HCT116 (cell line): ENCODE measurements around the gene MAPKAPK3. TPM values are rescaled to one million over a fixed set of nuclear protein-coding genes. Genes with fewer than 3 reads are reported as not detected.

Source experiments
- ATAC-seq: fragments of 200-7000 bp; cut with Tn5 transposase; 2 replicates; pipeline ENCODE4 v1.9.1; 2020; ENCODE audit warnings: mild to moderate bottlenecking, moderate library complexity
- BruUV-seq: library from RNA; stranded (reverse); fragments of 400-500 nt; replicated peaks from 2 replicates; lab custom pipeline; 2021; lab: Mats Ljungman, UMichigan
- CTCF ChIA-PET: fragments of 300-600 bp; sonication (Branson Sonifier 250); formaldehyde crosslinking; loops from one replicate; lab custom pipeline; 2021; ENCODE audit warnings: antibody characterized with exemption; lab: Charles Lee
- POLR2A ChIA-PET: fragments of 300-600, 350-600 bp; sonication (Branson Sonifier 250); formaldehyde crosslinking; loops from one replicate; lab custom pipeline; 2021; ENCODE audit warnings: antibody characterized with exemption; lab: Charles Lee
- RAD21 ChIA-PET, 2 experiments: fragments of 300-600 bp; sonication (Branson Sonifier 250); formaldehyde crosslinking; loops; one replicate each; lab custom pipeline; 2023; ENCODE audit warnings: low total read pairs in 2 of 2; ENCODE audit not compliant: uncharacterized antibody in 2 of 2, unreplicated experiment in 2 of 2, low non-redundant PET in 1 of 2; lab: Charles Lee
- DNase-seq: peaks from one replicate; pipeline ENCODE4 v3.0.0-alpha.2; 2010; ENCODE audit warnings: low read depth, low spot score
- H2AFZ ChIP-seq: fragments of 200-600 bp; shearing (Covaris generic), sonication (generic); 2 replicates; pipeline ENCODE4 v1.6.1; 2017; ENCODE audit warnings: low read depth, mixed run types, mixed read lengths, antibody characterized with exemption, low read length; ENCODE audit not compliant: poor library complexity, severe bottlenecking
- H3K27ac ChIP-seq: 2 replicates; pipeline ENCODE4 v1.5.1; 2012; ENCODE audit warnings: low read depth, low read length
- H3K27me3 ChIP-seq: fragments of 200-600 bp; sonication (generic); 2 replicates; pipeline ENCODE4 v1.6.1; 2016; ENCODE audit warnings: mixed run types, low read length, mixed read lengths; ENCODE audit not compliant: insufficient read depth
- H3K36me3 ChIP-seq, 2 experiments: fragments of 200-500 bp in 1 of 2; fragments of 200-600 bp in 1 of 2; sonication (Bioruptor generic) in 1 of 2; sonication (generic) in 1 of 2; 2 replicates each; pipeline versions ENCODE4 v1.5.1 to v1.6.1; 2014 to 2016; ENCODE audit warnings: low read length in 2 of 2, inconsistent platforms in 1 of 2, mixed read lengths in 1 of 2, mixed run types in 1 of 2; ENCODE audit not compliant: insufficient read depth in 2 of 2, control insufficient read depth in 1 of 2
- H3K4me1 ChIP-seq, 2 experiments: fragments of 200-600 bp in 1 of 2; sonication (generic) in 1 of 2; 2 replicates each; pipeline versions ENCODE4 v1.5.1 to v1.6.1; 2012 to 2017; ENCODE audit warnings: low read length in 2 of 2, inconsistent platforms in 1 of 2, mild to moderate bottlenecking in 1 of 2, mixed read lengths in 1 of 2, mixed run types in 1 of 2, moderate library complexity in 1 of 2; ENCODE audit not compliant: insufficient read depth in 2 of 2, control insufficient read depth in 1 of 2
- H3K4me2 ChIP-seq: fragments of 200-600 bp; sonication (generic); 2 replicates; pipeline ENCODE4 v1.6.1; 2017; ENCODE audit warnings: mixed run types, low read length, mixed read lengths
- H3K4me3 ChIP-seq, 2 experiments: fragments of 200-600 bp in 1 of 2; sonication (generic) in 1 of 2; replicated peaks in 1 of 2; 2 replicates each; pipeline ENCODE4 v1.5.1; 2011 to 2016; ENCODE audit warnings: low read length in 2 of 2, control low read depth in 1 of 2, low read depth in 1 of 2, mild to moderate bottlenecking in 1 of 2, mixed read lengths in 1 of 2, mixed run types in 1 of 2
- H3K79me2 ChIP-seq: fragments of 200-600 bp; sonication (generic); 2 replicates; pipeline ENCODE4 v1.6.1; 2017; ENCODE audit warnings: mild to moderate bottlenecking, mixed run types, low read length, moderate library complexity, mixed read lengths; ENCODE audit not compliant: insufficient read depth
- H3K9ac ChIP-seq: fragments of 200-600 bp; sonication (generic); 2 replicates; pipeline ENCODE4 v1.6.1; 2016; ENCODE audit warnings: low read length, mixed read lengths
- H3K9me2 ChIP-seq: fragments of 200-600 bp; sonication (generic), shearing (Covaris generic); 2 replicates; pipeline ENCODE4 v1.6.1; 2017; ENCODE audit warnings: mixed run types, mild to moderate bottlenecking, moderate library complexity; ENCODE audit not compliant: insufficient read depth
- H3K9me3 ChIP-seq, 2 experiments: fragments of 200-500 bp in 1 of 2; fragments of 200-600 bp in 1 of 2; sonication (Bioruptor generic) in 1 of 2; sonication (generic) in 1 of 2; 2 replicates each; pipeline ENCODE4 v1.6.1; 2014 to 2017; ENCODE audit warnings: low read length in 2 of 2, mixed read lengths in 2 of 2, inconsistent platforms in 1 of 2, low read depth in 1 of 2, mild to moderate bottlenecking in 1 of 2, mixed run types in 1 of 2, moderate library complexity in 1 of 2; ENCODE audit not compliant: control insufficient read depth in 1 of 2, insufficient read depth in 1 of 2
- H4K20me1 ChIP-seq: fragments of 200-600 bp; sonication (generic), shearing (Covaris generic); 2 replicates; pipeline ENCODE4 v1.6.1; 2017; ENCODE audit warnings: mixed run types, mild to moderate bottlenecking, moderate library complexity; ENCODE audit not compliant: insufficient read depth
- POLR2AphosphoS5 ChIP-seq: IDR thresholded peaks from 2 replicates; pipeline ENCODE4 v1.6.1; 2011; ENCODE audit warnings: mild to moderate bottlenecking, low read depth, low read length, moderate library complexity
- SP1 ChIP-seq: IDR thresholded peaks from 2 replicates; pipeline ENCODE4 v1.6.1; 2012; ENCODE audit warnings: low read depth
- intact Hi-C: fragments of 100-400 bp; cut with micrococcal nuclease; formaldehyde crosslinking; loops from 2 replicates; pipeline ENCODE4 v1.10.0; 2022
- total RNA-seq: library from RNA; stranded (reverse); gene quantifications from one replicate; pipeline ENCODE4 v1.2.1, GENCODE V29; 2021; ENCODE audit not compliant: unreplicated experiment
- TF ChIP-seq, protein P1 (sequence below), 3 experiments: fragments of 200-600 bp in 1 of 3; sonication (generic) in 1 of 3; IDR thresholded peaks in 2 of 3; conservative IDR thresholded peaks in 1 of 3; 2 replicates each; pipeline ENCODE4 v1.5.1; 2012 to 2017; ENCODE audit warnings: low read depth in 2 of 3, low read length in 2 of 3, antibody characterized with exemption in 1 of 3, borderline replicate concordance in 1 of 3, control low read depth in 1 of 3, mild to moderate bottlenecking in 1 of 3, mixed read lengths in 1 of 3, mixed run types in 1 of 3, moderate library complexity in 1 of 3; ENCODE audit not compliant: insufficient read depth in 1 of 3

Gene MAPKAPK3
- total RNA-seq, 1 experiment from 2014 or later, result 87.3 TPM

DNA sequence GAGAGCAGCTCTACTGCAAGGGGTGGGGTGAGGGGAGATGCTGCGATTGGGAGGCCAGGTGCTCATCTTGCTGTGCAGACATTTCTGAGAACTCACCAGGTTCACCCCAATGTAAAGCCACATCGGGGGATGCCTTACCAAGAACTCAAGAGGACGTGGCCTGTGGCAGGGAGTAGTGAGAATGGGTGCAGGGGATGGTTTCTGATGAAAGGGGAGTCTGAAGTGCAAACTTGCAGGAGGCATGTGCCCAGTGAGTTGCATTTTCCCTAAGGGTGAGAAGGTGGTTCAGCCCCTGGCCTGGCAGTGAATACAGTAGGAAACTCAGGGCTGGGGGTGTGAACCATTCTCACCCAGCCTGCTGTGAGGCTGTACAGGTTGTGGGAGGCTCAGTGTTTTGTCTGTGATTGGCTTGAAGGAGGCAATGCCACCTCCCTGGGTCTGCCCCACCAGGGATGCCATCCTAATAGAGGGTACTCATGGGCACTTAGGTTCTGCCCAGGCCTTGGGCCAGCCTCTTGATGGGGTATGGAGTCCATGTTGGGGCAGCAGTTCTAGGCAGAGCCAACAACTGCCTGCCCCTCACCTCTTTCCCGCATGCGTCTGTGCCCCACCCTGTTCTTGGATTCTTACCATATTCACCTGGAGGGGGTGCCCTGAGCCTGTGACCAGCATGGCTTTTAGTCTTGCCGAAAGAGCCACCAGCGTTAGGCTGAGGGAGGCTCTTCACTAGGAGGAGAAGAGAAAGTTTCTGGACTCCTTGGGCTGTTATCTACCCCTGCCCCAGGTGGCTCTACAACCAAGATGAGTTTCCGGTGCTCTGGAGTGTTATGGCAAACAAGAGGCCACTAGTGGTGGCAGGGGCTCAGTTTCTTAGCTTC lies 43.1 kb upstream of the MAPKAPK3 start:
- no peak overlapping the region for H3K27ac ChIP-seq
- no peaks in the 10 kb centered on the region; a peak in 1 of 4 replicates for H3K36me3 ChIP-seq
- H3K4me2 ChIP-seq, result no peak overlapping the region
- no peaks in the 10 kb centered on the region for H4K20me1 ChIP-seq
- RAD21 ChIA-PET, result no interaction called here
- no peaks in the 10 kb centered on the region for H3K9me3 ChIP-seq
- intact Hi-C loops, result loop anchor here (5.0 kb wide), 1 partner anchor 813 kb away; the partner anchor contains the start of gene MANF
- TF ChIP-seq, protein P1, sequence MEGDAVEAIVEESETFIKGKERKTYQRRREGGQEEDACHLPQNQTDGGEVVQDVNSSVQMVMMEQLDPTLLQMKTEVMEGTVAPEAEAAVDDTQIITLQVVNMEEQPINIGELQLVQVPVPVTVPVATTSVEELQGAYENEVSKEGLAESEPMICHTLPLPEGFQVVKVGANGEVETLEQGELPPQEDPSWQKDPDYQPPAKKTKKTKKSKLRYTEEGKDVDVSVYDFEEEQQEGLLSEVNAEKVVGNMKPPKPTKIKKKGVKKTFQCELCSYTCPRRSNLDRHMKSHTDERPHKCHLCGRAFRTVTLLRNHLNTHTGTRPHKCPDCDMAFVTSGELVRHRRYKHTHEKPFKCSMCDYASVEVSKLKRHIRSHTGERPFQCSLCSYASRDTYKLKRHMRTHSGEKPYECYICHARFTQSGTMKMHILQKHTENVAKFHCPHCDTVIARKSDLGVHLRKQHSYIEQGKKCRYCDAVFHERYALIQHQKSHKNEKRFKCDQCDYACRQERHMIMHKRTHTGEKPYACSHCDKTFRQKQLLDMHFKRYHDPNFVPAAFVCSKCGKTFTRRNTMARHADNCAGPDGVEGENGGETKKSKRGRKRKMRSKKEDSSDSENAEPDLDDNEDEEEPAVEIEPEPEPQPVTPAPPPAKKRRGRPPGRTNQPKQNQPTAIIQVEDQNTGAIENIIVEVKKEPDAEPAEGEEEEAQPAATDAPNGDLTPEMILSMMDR (IDR thresholded peaks at IDR 0.05 in 2 of 3, conservative IDR thresholded peaks at IDR 0.05 in 1 of 3; ENCODE audit: borderline replicate concordance in 1 of 3, insufficient read depth in 1 of 3, low read depth in 2 of 3, low read length in 2 of 3), result 0 out of 6 replicates have a peak, but pooled peaks of 1 of the 3 experiments have one; percentile 8
- TF ChIP-seq SP1, result no peak
- peaks cover 9% of the 10 kb centered on the region; the same call in 1 of the 2 replicates for H3K79me2 ChIP-seq
- CTCF ChIA-PET, result no interaction called here
- no peak overlapping the region for H3K9ac ChIP-seq
- ATAC-seq (no peak), DNase-seq (no peak)
- H3K4me1 ChIP-seq, result peaks cover under 1 to 16% of the 10 kb centered on the region in 2 experiments
- H2AFZ ChIP-seq, result no peak overlapping the region
- POLR2A ChIA-PET, result interaction anchor here (0.8 kb wide), 1 partner anchor 38 kb away, joined by 3 read pairs; the partner anchor contains the start of gene CISH
- H3K4me3 ChIP-seq, result no peak overlapping the region
- BruUV-seq, result no TSS peak
- no peaks in the 10 kb centered on the region for H3K9me2 ChIP-seq
- no peaks in the 10 kb centered on the region for H3K27me3 ChIP-seq

DNA sequence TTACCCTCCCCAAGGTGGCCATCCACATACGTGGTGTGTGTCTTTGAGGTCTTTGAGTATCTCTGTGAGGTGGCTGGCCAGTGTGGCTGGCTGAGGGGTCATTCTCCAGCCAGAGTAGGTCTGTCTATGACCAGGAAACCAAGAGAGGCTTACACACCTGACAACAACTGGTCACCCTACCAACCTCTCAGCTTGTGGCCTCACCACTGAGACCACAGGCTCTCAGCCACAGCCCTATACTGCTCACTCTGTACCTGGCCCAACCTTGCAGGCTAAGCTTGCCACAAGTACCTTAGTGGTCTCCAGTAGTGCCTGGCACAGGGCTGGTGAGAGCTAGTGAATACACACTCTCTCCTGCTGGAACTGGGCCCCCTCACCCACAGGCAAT lies 42.5 kb upstream of the MAPKAPK3 start:
- Histone ChIP-seq H3K9me3 (no peaks in the 10 kb centered on the region), H3K4me2 (no peak overlapping the region), H3K27me3 (no peaks in the 10 kb centered on the region), H3K79me2 (peaks cover 9% of the 10 kb centered on the region; the same call in 1 of the 2 replicates), H3K9me2 (no peaks in the 10 kb centered on the region), H4K20me1 (no peaks in the 10 kb centered on the region), H3K4me3 (no peak overlapping the region), H3K27ac (no peak overlapping the region), H3K9ac (no peak overlapping the region), H2AFZ (no peak overlapping the region), H3K36me3 (peaks cover 0 to 3% of the 10 kb centered on the region in 2 experiments; a peak in 1 of 4 replicates), H3K4me1 (peaks cover 0 to 13% of the 10 kb centered on the region in 2 experiments; a peak in 3 of 4 replicates)
- ChIA-PET CTCF (no interaction called here), RAD21 (no interaction called here), POLR2A (no interaction called here)
- intact Hi-C loops, result loop anchor here (5.0 kb wide), 1 partner anchor 813 kb away; the partner anchor contains the start of gene MANF
- DNase-seq, result no peak
- TF ChIP-seq POLR2AphosphoS5, result no peak
- no peak for ATAC-seq
- BruUV-seq, result no TSS peak
